HG03432 (cell line): Measurements from ENCODE around the gene BRD7.

ENCODE experiments used
- ATAC-seq: cut with Tn5 transposase; IDR thresholded peaks from one replicate; pipeline ENCODE4 v1.9.1; 2021; ENCODE audit warnings: mild to moderate bottlenecking, moderate library complexity; ENCODE audit not compliant: unreplicated experiment

The BRD7 gene

DNA sequence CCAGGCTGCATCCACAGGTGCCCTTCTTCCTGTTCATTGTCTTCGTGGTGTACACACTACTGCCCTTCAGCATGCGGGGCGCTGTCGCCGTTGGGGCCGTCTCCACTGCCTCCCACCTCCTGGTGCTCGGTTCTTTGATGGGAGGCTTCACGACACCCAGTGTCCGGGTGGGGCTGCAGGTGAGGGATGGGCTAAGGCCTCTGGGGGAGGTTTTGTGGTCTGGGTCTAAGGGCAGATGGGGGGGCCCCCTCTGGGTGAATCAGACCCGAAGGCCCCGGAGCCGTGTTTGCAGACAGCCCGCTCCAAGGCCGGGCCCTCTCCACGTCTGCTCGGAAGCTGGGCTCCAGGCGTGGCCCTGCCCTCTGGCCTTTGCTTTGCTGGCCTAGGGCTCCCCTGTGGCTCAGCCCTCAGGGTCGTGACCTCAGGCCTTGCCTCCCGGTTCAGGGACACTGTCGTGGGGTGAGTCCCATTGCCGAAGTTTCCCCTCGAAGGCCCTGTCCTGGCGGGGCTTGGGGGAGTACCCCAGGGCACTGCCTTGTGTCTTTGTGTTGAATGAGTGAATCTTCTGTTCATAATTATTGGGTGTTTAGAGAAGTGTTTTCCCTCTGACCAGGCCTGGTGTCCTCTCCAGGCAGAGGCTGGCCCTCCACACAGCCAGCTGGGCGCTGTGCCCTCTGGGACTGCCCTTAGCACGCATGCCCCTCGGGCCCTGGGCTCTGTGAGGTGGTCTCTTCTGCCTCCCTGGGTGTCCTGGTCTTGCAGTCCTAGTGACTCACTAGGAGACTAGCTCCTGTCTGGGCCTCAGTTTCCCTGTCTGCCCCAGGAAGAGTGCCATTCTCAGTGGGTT lies 76.8 kb downstream of the BRD7 start:
- ATAC-seq = no peak

DNA sequence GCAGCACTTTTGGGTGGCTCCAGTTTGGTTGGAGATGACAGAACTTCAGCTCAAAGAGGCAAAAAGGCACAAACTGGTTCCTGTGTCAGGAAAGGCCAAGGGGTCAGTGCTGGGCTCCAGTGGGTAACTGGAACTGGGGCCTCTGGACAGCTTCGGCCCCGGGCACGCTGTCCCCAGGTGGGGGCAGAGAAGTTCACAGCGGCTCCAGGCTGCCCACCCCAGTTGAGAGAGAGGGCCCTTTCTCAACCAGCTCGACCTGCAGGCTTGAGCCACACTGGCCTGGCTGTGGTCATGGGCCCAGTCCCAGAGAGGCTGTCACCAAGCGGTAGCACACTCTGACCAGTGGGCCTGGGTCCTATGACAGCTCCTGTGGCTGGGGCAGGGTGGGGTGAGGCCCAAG lies 77.9 kb downstream of the BRD7 start:
- ATAC-seq = no peak

GRCh38 chr16:50289950-50290764 lies 78.6 kb downstream of the BRD7 start:
- ATAC-seq = no peak

GRCh38 chr16:50288920-50289319 lies 79.9 kb downstream of the BRD7 start:
- ATAC-seq = no peak

DNA sequence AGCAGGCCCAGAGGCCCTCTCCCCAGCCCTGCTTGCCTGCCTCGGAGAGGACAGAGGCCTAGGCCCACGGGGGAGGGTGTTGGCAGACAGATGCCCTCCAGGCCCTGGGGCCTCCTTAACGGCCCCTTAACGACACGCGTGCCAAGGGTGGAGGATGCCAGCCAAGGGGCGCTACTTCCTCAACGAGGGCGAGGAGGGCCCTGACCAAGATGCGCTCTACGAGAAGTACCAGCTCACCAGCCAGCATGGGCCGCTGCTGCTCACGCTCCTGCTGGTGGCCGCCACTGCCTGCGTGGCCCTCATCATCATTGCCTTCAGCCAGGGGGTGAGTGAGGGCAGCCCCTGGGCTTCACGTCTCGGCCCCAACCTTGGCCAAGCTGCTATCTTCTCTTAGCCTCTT lies 80.8 kb downstream of the BRD7 start:
- no peak for ATAC-seq

- no peak for ATAC-seq
Measured at GRCh38 chr16:50286681-50287080, 82.1 kb downstream of the BRD7 start.

- no peak for ATAC-seq
Measured at GRCh38 chr16:50285406-50286003, 83.3 kb downstream of the BRD7 start.

DNA sequence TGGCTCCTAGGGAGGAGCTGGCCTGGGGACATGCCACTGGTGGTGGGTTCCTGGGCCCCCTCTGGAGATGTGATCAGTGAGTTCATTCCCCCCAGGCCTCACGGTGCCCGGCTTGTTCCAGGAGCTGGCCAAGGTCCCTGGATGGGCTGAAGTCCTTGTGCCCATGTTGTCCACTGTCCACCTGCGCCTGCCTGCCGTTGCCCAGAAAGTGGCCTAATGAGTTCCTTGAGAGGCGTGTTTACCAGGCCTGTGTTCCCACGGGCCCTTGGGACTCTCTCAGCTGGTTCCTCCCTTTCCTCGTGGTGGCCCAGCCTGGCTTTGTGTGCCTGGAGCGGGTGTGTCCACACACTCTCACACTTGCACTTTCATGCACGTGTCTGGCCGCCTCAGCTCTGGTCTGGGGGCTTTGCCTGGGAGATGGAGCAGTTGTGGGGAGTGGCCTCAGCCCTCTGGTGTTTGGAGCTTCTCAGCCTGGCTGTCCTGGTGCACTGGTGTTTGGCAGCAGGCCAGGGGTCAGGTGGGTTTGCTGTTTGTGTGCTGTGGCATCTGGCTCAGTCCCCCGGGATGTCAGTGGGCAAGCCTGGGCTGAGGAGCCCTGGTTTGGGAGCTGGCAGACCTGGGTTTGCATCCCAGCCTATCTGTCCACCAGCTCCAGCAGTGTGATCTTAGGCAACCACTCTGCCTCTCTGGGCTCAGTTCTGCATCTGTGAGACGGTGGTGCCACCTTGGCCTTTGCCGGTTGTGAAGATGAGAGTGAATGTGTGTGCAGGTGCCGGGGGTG lies 84.5 kb downstream of the BRD7 start:
- ATAC-seq = no peak

GRCh38 chr16:50282955-50283631 lies 85.7 kb downstream of the BRD7 start:
- no peak for ATAC-seq

- ATAC-seq = peak; percentile 94
Measured at GRCh38 chr16:50282010-50282538, 86.7 kb downstream of the BRD7 start.

- peak; percentile 26 for ATAC-seq
Measured at GRCh38 chr16:50281391-50282009, 87.3 kb downstream of the BRD7 start.

GRCh38 chr16:50280932-50281331 lies 87.9 kb downstream of the BRD7 start:
- ATAC-seq = no peak

- ATAC-seq = no peak
Measured at GRCh38 chr16:50279504-50279865, 89.3 kb downstream of the BRD7 start.

DNA sequence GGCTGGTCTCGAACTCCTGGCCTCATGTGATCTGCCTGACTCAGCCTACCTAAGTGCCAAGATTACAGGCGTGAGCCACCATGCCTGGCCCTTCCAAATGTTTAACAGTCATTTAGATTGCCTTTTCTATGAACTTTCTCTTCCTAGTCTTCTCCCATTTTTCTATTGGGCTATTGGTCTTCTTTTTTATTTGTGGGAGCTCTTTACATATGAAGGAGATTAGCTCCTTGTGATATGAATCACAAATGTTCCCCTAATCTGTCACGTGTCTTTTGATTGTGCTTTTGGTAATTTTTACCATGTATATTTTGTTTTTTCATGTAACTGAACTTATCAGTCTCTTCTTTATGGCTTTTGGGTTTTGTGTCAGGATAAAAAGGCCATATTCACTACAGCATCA lies 90.5 kb downstream of the BRD7 start:
- ATAC-seq = no peak

DNA sequence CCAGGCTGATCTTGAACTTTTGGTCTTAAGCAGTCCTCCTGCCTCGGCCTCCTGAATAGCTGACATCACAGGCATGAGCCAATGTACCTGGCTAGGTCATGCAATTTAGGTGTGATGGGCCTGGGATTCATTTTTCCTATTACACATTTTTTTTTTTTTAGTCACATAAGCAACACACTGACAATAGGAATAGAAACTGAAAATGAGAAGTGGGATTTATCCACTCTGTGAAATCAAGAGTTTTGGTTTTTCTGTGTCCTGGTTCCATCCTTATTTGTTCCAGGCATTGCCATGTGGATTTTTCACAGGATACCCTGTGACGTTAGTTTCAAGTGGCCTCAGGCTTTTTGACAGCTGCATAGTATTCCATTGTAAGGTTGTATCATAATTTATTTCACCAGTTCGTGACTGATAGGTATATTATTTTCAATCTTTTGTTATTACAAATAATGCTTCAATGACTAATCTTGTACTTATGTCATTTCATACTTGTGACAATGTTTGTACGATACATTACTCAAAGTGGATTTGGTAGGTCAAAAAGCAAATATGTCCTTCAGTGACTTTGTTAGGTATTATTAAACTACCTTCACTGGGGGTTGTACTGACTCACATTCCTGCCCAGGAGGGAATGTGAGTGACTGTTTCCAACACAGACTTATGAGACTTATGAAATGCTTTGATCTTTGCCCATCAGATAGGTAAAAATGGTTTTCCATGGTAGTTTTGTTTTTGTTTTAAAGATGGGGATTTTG lies 91.8 kb downstream of the BRD7 start:
- no peak for ATAC-seq

GRCh38 chr16:50276326-50276640 lies 92.5 kb downstream of the BRD7 start:
- no peak for ATAC-seq

- no peak for ATAC-seq
Measured at GRCh38 chr16:50275428-50276325, 93.1 kb downstream of the BRD7 start.

- no peak for ATAC-seq
Measured at GRCh38 chr16:50275098-50275415, 93.7 kb downstream of the BRD7 start.
